Lung (tissue), 12 donors: ENCODE measurements around the gene DIPK1C. TPM values are rescaled to one million over a fixed set of nuclear protein-coding genes. Genes with fewer than 3 reads are reported as not detected.

ENCODE experiments used
- ATAC-seq: fragments of 200-7000 bp; cut with Tn5 transposase; one replicate; pipeline ENCODE4 v1.9.1; 2020; ENCODE audit warnings: moderate number of reproducible peaks; ENCODE audit not compliant: insufficient read depth, low FRiP score
- DNase-seq, 3 donors: peaks; one replicate each; pipeline ENCODE4 v3.0.0-alpha.2; 2013 to 2017
- H3K27ac ChIP-seq, 2 donors: one replicate each; pipeline ENCODE4 v1.5.1; 2013; ENCODE audit warnings: mild to moderate bottlenecking in 2 of 2, moderate library complexity in 2 of 2, control low read depth in 1 of 2, inconsistent platforms in 1 of 2, low read depth in 1 of 2, low read length in 1 of 2
- H3K27me3 ChIP-seq, 3 donors: one replicate each; pipeline ENCODE4 v1.5.1; 2013; ENCODE audit warnings: low read length in 2 of 3; ENCODE audit not compliant: control insufficient read depth in 3 of 3, insufficient read depth in 3 of 3
- H3K36me3 ChIP-seq, 4 donors: one replicate each; pipeline ENCODE4 v1.5.1; 2013; ENCODE audit warnings: low read length in 4 of 4, mild to moderate bottlenecking in 1 of 4, moderate library complexity in 1 of 4; ENCODE audit not compliant: control insufficient read depth in 4 of 4, insufficient read depth in 4 of 4
- H3K4me1 ChIP-seq, 5 donors: one replicate each; pipeline ENCODE4 v1.5.1; 2013; ENCODE audit warnings: low read length in 5 of 5, mild to moderate bottlenecking in 2 of 5, moderate library complexity in 1 of 5; ENCODE audit not compliant: control insufficient read depth in 5 of 5, insufficient read depth in 5 of 5
- H3K4me3 ChIP-seq: one replicate; pipeline ENCODE4 v1.5.1; 2013; ENCODE audit warnings: mild to moderate bottlenecking, control low read depth, moderate library complexity
- H3K9ac ChIP-seq, 2 donors: one replicate each; pipeline ENCODE4 v1.5.1; 2013; ENCODE audit warnings: low read length in 2 of 2, control low read depth in 1 of 2; ENCODE audit not compliant: insufficient read depth in 1 of 2
- H3K9me3 ChIP-seq, 4 donors: one replicate each; pipeline ENCODE4 v1.5.1; 2013; ENCODE audit warnings: low read length in 3 of 4, mild to moderate bottlenecking in 1 of 4, moderate library complexity in 1 of 4; ENCODE audit not compliant: control insufficient read depth in 4 of 4, insufficient read depth in 3 of 4
- CTCF ChIP-seq: IDR thresholded peaks from 2 replicates; pipeline ENCODE4 v1.5.1; 2012; ENCODE audit warnings: mild to moderate bottlenecking; ENCODE audit errors: control extremely low read depth, extremely low read depth
- WGBS, 2 donors: extraction: QIAGEN DNeasy Blood & Tissue Kit; methylation state at CpG; one replicate each; pipeline ENCODE4 v1.1.7; 2013; 5-methylcytosine and 5-hydroxymethylcytosine counted together
- polyA plus RNA-seq, 2 donors: library from polyadenylated mRNA; stranded (reverse); fragments of 200-250 nt; gene quantifications; one replicate each; pipeline ENCODE4 v1.2.1, GENCODE V29; 2013
- total RNA-seq, 2 donors: library from RNA; depleted of rRNA in 1 of 2; stranded (reverse); fragments of >200 nt in 1 of 2; gene quantifications; one replicate each; pipeline ENCODE4 v1.2.1, GENCODE V29; 2014 to 2021
- donor health status: control.
- donor health status: control.
- donor health status: Bipolar disorder and iron deficiency.
- donor health status: healthy.
- donor health status: DM: yes; HTN: yes; CAD: no.

Gene DIPK1C
- total and polyA plus RNA-seq, 4 donors, result 0.02 TPM; not detected in 3

DNA sequence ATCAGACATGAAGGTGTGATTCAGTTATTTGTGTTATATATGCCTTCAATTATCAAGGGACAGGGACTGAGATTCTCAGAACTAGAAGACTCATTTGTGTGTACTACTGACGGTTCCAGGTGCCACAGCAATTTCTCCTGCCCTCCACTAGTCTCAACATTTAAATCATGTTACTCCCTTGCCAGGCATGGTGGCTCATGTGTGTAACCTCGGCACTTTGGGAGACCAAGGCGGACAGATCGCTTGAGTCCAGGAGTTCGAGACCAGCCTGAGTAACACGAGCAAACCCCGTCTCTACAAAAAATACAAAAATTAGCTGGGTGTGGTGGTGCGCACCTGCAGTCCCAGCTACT is 40.2 kb upstream of the DIPK1C start:
- peak overlapping the region; percentile 32 to 94 for H3K27ac ChIP-seq
- no peak for TF ChIP-seq CTCF
- peaks cover 3 to 11% (median 10%) of the 10 kb centered on the region in 4 donors for H3K36me3 ChIP-seq
- ATAC-seq (no peak), DNase-seq (no peak)
- no peaks in the 10 kb centered on the region for H3K9me3 ChIP-seq
- H3K9ac ChIP-seq, result no peak overlapping the region
- H3K4me1 ChIP-seq, result peaks cover 2 to 16% (median 6%) of the 10 kb centered on the region in 5 donors
- no peak overlapping the region for H3K4me3 ChIP-seq
- 92% methylated on average over 8 of the region's 8 CpGs for WGBS, 2 donors
- H3K27me3 ChIP-seq, result no peaks in the 10 kb centered on the region

- H3K27me3 ChIP-seq, result no peaks in the 10 kb centered on the region
- H3K36me3 ChIP-seq, result peaks cover 0 to 11% (median 6%) of the 10 kb centered on the region in 4 donors
- DNase-seq, result peak in 2 of 3 donors; percentile 49 to 58
- peak overlapping the region; percentile 65 to 80 for H3K9ac ChIP-seq
- peak overlapping the region; percentile 94 to 96 for H3K27ac ChIP-seq
- WGBS, 2 donors, result 4 to 5% methylated on average over 47 to 48 of the region's 48 CpGs
- H3K4me3 ChIP-seq, result peak overlapping the region; percentile 58
- peak; percentile 43 for ATAC-seq
- no peaks in the 10 kb centered on the region for H3K9me3 ChIP-seq
- peaks cover 2 to 16% (median 6%) of the 10 kb centered on the region in 5 donors for H3K4me1 ChIP-seq
- no peak for TF ChIP-seq CTCF
These were observed 39.6 kb upstream of the DIPK1C start for GRCh38 chr18:74496508-74497323.

GRCh38 chr18:74495581-74496507 is 38.7 kb upstream of the DIPK1C start, which contains the start of gene CNDP2:
Gene CNDP2, plus strand, starts transcription at chr18:74496363. Its CDS starts 3,611 bp downstream, at chr18:74499974.
- peak within 1 kb of the TSS; percentile 80 to 85 for H3K9ac ChIP-seq
- H3K36me3 ChIP-seq, result peaks cover 0 to 4% (median 0%) of the 10 kb centered on the region in 4 donors
- peak within 1 kb of the TSS; percentile 94 to 96 for H3K27ac ChIP-seq
- DNase-seq (peak; percentile 100), ATAC-seq (peak; percentile 93)
- TF ChIP-seq CTCF, result no peak
- 0% methylated on average over 67 to 71 of the region's 71 CpGs for WGBS, 2 donors
- no peaks in the 10 kb centered on the region for H3K27me3 ChIP-seq
- peak within 1 kb of the TSS; percentile 58 for H3K4me3 ChIP-seq
- H3K9me3 ChIP-seq, result no peaks in the 10 kb centered on the region
- H3K4me1 ChIP-seq, result peaks cover 2 to 16% (median 6%) of the 10 kb centered on the region in 5 donors
